IPS DF 4.7 (cell line): ENCODE data around the gene NOCT.
A peak's percentile ranks its signal among the peaks of the same experiment; 100 is the strongest.
"Not testable (repeated sequence)": the region's sequence is repeated elsewhere in the genome, so short reads cannot be mapped to it uniquely, and the experiment has no call there.

Source experiments
- DNase-seq: peaks from one replicate; pipeline ENCODE4 v3.0.0-alpha.2; 2013; ENCODE audit warnings: low spot score; ENCODE audit errors: extremely low read depth

NOCT gene

DNA sequence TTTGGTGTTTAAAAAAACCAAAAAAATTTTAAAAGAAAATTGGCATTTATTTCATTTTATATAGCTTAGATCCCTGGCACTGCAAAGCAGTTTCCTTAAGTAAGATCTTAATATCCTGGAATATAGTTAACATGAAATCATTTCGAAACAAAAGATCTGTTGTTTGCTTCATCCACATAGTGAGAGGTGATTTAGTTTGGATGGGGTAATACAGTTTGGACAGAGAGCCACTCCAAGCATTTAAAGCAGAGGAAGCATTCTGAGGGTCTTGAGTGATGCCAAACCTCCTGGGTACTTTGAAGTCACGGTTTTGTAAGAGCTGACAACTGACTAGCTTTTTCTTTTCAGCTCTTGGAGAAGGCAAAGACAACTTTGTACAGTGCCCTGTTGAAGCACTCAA is 28.7 kb downstream of the NOCT start:
- no peak for DNase-seq

DNA sequence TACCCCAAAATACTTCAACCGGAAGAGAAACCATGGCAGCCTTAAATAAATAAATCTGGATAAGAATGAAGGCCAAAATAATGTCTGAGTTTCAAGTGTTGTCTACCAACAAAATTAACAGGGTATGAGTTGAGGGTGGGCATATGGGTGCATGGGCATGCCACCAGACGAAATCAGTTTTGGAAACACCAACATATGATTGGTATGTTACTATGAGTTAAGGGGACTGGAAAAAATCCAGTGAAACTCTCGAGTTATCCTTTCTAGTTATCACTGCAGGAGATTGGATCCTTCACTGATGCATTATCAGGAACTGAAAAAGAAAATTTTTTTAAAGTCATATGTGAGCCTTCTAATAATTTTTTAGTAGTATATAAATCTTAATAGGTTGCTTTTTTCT is 32.4 kb downstream of the NOCT start:
- DNase-seq, result no peak

DNA sequence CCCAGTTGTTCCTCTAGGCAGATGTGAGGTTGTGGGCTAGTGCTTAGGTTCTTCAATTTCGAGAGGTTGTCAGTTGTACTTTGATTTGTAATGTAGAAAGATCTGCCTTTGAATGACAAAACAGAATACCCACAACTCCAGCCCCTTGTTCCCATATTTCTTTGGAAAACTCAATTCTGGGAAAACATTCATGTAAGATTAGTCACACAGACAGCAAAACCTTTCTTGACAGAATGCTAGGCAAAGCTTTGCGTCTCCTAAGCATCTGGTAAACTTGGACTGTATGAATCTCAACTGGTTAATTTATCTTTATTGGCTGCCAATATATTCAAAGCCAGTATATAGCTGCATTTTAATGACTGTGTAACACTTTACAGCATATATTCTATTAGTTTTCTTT is 34.9 kb downstream of the NOCT start:
- DNase-seq, result no peak

DNA sequence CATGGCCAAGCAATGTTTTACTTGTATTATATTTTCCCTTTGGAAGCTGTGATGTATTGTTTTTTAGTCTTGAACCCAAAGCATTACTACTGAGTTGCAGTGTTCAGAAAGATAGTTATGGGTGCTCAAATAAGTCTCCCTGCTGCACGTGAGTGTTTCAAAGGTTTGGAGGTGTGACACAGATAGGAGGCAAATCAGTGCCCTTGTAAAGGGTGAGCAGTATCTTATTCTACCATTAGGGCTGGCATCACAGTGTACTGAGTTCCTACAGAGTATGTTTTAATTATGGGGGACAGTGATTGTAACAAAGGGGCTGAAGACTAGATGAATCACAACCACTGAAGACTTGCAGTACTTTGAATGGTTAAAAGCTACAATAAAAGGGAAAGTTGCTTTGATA is 38.3 kb downstream of the NOCT start:
- no peak for DNase-seq

DNA sequence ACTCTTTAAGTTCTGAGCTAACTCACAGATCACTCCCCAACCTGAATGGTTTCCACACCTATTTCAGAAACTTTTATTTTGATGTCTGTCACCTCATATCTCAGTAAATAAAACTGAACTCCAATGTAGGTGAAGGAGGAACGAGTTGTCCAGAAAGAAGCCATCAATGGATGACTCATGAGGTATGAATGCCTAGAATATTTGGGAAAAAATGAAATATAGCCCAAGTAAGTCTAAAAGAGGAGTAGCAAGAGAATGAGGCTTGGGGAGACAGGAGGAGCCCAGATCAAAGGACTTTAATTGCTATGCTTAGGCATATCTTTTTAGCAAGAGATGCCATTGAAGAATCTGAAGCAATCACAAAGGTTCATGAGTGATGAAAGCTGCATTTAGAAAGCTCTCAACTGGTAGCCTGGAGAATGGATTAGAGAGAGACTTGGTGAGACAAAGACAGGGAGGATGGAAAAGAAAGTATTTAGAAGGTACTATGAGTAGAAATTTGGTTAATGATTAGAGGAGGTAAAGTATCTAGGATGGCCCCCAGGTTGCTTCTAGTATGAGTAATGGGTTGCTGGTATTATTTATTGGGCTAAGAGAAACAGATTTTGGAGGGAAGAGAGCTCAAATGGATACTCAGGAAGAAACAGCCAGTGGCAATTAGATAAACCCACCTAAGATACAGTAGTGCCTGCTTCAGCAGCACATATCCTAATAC is 39.4 kb downstream of the NOCT start:
- no peak for DNase-seq

DNA sequence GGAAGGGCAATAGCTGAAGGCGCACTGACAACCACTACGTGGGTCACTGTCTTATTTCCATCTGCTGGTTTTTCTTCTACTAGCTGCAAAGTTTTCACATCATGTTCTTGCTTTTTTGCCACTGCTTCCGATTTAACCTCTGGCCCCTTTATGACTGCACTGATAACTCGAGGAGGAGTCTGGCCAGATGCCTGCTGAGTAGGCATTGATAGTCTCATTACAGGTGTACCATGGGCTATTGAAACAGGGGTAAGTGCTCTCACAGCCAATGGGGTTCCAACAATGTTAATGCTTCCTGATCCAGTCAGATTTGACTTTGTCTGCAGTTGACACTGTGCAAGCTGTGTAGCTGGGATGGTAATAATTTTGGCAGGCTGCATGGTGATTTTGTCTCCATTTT is 43.4 kb downstream of the NOCT start:
- not testable (repeated sequence) for DNase-seq

DNA sequence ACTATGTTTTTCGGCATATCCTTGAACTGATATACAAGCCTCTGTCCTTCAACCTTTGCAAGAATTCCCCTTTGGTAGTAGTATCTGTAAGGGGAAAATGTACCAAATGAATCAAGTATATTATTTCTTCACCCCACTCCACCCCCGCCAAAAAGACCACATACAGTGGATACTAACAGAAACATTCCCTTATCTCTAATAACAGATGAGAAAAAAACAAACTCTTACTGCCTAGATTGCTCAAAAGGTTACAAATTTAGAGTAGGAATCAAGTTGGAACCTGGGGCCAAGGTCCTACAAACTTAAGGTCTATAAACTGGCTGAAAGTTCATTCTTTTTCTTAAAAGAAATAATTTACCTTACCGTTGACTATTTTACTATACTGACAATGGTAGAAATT is 45.0 kb downstream of the NOCT start:
- DNase-seq, result no peak

DNA sequence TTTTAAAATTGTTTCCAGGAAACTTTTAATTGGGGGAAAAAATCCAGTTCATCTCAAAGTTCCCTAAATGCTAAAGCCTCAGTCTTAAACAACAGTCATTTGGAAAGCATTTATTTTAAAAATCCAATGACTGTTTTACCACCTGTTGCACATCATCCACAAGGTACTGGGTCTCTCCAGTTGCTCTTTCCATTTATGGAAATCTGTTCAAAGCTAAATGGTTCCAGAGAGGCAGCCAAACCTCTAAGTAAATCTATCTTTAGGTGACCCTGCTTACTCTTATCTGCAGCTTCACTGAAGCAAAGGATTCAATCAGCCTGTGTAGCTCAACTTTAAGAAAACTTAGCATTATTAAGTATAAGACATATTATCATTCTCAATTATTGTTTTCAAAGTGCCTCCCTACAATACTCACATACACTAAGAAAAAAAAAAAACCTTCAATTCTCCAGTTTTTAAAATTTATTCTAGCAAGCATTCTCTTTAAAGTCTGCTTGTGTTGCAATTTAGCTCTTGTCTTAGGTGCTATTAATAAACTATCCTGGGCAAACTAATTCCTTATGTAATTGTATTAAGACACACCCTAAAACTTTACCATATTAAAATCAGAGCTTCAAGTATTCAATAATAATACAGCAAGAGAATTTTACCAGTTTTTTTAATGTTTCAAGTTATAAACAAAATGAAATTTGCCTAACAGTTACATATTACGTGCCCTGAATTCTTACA is 60.6 kb downstream of the NOCT start:
- no peak for DNase-seq

DNA sequence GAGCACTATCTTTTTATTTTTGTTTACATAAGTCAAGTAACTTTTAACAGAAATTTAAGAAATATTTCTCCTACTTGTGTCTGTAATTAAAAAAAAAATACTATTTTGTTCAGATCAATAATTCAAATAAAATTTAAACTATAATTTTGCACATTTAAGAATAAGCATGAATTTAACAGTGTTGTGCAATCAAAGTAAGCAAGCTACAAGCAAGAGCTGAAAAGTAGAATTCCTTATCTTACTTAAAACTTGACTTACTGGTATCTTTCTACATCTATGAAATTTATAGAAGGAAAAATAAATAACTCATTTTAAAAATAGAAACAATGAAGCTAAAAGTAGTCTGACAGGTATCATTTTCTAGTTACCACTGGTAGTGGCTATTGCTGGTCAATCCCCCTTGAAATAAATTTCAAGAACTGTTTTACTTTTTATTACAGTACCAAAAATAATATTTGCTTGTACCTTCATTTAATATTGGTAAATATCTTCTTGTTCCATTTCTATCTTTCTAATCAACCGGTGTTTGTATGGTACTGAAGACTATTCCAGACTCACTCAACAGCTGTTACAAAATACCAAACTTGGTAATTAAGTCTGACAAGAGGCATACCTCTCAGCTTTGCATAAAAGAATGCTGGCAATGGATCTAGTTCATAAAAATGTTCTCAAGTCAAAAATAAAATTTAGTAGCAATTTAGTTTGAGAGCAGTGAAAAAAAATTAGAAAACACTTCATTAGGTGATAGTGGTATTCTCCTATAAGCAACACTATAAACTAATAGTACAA is 62.2 kb downstream of the NOCT start:
- DNase-seq, result no peak

DNA sequence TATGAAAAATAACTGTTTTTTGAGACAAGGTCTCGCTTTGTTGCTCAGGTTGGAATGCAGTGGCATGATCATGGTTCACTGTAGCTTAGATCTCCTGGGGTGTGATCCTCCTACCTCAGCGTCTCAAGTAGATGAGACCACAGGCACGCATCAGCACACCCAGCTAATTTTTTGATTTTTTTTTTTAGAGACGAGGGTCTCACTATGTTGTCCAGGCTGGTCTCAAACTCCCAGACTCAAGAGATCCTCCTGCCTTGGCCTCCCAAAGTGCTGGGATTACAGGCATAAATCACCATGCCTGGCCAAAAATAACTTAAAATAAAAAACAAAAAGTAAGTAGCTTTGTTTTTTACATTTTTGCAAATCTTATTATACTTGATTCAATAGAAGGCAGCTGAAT is 63.3 kb downstream of the NOCT start:
- no peak for DNase-seq

DNA sequence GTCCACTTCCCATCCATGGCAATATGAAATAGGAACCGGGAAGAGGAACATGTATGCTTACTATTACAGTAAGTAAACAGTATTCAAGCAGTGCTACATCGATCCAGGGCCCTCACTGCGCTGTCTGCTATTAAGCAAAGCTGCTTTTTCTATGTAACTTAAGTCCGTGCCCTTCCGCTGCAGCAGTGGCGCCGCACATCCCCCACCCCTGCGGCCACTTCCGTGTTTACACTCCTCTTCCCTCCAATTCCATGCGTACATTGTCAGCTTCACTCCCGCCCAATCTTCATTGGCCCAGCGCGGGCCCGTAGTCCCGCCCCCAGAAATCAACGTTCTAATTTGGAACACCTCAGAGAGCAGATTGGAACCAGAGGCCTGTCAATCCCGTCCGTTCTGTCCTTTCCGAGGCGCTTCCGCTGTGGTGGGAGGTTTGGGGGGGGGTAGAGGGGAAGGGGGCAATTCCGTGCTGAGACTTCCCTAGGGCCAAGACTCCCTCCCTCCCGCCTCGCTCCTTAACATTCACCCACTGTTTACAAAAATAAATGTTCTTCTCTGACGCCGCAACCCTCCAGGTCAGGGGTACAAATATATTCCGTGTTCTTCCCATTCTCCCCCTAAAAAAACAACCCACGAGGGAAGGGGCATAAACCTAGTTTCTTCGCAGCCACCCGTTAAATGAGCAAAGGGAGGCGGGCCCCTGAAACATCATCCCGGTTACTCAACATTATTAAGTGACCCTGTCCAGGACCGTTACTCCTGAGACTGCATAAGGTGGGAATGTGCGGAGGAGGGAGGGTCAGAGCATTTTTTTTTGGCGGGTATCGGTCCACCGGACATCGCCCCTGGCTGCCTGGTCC is 67.4 kb downstream of the NOCT start:
- peak; percentile 92 for DNase-seq

DNA sequence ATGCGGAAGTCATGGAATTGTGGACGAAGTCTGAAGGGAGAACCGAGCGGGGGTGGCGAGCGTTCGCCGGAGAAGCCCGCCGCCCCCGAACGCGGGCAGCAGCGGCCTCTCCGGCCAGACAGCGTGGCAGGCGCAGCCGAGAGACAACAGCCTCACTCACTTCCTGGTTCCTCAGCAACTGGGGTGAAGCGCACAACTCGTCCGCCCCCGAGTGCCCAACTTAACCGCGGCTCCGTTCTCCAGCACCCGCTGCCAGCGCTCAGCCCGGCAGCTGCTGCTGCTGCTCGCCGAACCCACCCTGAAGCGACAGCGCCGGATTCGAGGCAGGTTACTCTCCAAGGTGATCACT is 68.0 kb downstream of the NOCT start:
- DNase-seq, result no peak

DNA sequence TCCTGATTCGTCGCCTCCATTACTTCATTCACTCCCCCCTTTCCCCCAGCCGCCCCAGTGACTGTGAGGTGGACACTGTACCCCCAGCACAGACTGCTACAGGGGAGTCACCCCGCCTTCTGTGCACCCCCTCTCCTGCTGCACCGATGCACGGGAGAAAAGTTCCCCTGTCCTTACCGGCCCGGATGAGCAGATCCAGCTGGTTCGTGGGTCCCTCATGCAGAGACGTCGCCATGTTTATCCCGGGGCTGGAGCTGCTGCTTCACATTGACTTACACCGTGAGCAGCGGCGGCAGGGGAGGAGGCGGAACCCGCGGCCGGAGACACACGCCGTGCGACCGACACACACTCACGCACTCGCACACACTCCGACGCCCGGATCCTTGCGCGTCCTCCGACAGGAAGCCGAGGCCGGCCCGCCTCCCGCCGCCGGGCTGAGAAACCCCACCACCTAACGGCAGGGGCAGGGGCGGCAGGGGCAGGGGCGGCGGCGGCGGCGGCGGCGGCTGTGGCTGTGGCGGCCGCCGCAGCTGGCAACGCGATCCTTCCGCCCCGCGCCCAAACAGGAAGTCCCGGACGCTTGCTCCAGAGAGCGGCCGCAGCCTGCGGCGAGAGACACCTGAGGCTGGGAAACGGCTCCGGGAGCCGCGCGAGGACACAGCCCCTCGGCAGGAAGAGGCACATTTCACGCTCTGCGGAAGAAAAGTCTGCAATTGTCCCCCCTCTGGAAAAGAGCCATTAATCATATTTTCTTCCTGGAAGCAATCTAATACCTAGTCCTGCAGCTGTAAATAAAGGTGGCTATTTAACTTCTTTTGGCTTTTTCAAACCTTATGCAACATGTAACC is 68.6 kb downstream of the NOCT start:
- peak; percentile 44 for DNase-seq

DNA sequence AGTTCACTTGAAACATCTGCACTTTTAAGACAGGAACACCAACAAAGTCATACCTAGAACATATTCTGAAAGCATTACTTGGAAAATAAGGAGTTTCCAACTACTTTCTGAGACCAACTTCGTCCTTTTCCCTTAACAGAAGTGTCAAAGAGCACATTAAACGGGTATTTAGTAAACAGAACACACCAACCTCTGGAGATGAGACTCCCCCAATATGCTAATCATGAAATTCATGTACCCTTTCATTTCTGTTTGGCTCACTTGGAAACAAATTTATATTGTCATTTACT is 69.2 kb downstream of the NOCT start:
- no peak for DNase-seq

DNA sequence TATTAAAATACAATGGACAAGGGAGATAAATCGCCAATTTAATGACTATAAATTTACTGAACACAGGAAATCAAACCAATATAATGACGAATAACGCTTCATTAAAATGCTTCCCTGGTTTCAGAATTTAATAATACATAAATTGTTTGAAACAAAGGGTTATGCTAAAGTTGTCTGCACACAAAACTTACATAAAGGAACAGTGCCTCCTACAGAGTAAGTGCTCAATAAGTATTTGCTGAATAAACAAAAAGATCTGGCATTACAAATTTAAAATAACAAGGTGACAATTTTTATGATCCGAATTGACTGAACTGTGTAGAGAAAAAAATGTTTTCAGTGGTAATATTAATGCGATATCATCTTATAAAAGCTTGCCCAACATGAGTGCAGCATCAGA is 69.6 kb downstream of the NOCT start:
- DNase-seq, result no peak

DNA sequence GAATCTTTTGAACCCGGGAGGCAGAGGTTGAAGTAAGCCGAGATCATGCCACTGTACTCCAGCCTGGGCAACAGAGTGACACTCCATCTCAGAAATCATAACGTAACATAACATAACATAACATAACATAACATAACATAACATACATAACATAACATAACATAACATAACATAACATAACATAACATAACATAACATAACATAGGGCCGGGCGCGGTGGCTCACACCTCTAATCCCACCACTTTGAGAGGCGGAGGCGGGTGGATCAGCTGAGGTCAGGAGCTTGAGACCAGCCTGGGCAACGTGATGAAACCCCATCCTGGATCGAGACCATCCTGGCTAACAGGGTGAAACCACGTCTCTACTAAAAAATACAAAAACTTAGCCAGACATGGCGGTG is 76.7 kb downstream of the NOCT start:
- no peak for DNase-seq
